ENCODE results near the gene MVB12B. TPM values are rescaled to one million over a fixed set of nuclear protein-coding genes. Genes with fewer than 3 reads are reported as not detected.

MVB12B gene
- total and polyA plus RNA-seq, 10 donors, result 2.8 to 52.4 (median 34.8) TPM

- TF ChIP-seq POLR2A (IDR thresholded peaks at IDR 0.05) (no peak), POLR2AphosphoS5 (IDR thresholded peaks at IDR 0.05) (peak; percentile 40 to 56 (median 53))
- Histone ChIP-seq H3K9me3 (no peaks in the 10 kb centered on the region), H3K4me3 (no peak overlapping the region), H3K36me3 (peaks cover 0 to 63% (median 13%) of the 10 kb centered on the region in 6 donors), H3K4me1 (peaks cover 12 to 73% (median 60%) of the 10 kb centered on the region in 6 donors), H3K27ac (peak overlapping the region; percentile 55 to 89 (median 81)), H3K27me3 (replicated peaks in 1 of 7) (no peaks in the 10 kb centered on the region)
- DNase-seq, result no peak
- WGBS, 5 donors, result 66 to 88% (median 75%) methylated on average over 24 of the region's 24 CpGs
- intact Hi-C loops (cut with DNase I; ENCODE audit: low total_unique reads), result no loop called here
These were observed 65.4 kb downstream of the MVB12B start for GRCh38 chr9:126391713-126392661.

DNA sequence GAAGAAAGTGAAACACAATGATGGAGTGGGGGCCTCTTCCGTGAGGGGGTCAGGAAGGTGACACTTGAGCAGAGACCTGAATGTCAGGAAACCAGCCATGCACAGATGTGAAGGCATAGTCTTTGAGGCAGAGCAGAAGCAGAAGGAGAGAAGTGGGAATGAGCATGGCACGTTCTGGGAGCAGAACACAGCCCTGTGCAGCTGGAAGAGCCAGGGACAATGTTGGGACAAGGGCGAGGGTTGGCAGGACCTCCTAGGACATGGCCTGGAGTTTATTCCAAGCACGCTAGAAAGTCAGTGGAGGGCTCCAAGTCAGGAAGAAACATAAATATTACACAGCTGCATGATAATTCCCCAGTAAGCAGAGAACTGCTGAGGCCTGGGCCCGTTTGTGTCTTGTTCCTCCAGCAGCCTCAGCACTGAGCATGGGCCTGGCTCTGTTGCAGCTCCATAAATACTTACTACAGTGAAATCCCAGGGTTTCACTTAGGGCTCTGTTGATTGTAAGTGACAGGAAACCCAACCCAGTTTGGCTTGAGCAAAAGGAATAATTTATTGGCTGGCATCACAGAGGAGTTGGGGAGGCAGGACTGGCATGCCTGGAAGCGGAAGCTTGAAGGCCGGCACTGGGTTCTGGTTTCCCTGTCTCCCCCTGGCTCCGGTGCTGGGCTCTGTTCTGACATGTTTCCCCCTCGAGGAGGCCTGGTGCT, 66.2 kb downstream of the MVB12B start:
- intact Hi-C loops (cut with DNase I; ENCODE audit: low total_unique reads), result no loop called here
- DNase-seq, result no peak
- TF ChIP-seq POLR2A (IDR thresholded peaks at IDR 0.05) (peak in 1 of 3 donors; percentile 23), POLR2AphosphoS5 (IDR thresholded peaks at IDR 0.05) (peak in 2 of 3 donors; percentile 27 to 51)
- TF ChIP-seq, protein P1, sequence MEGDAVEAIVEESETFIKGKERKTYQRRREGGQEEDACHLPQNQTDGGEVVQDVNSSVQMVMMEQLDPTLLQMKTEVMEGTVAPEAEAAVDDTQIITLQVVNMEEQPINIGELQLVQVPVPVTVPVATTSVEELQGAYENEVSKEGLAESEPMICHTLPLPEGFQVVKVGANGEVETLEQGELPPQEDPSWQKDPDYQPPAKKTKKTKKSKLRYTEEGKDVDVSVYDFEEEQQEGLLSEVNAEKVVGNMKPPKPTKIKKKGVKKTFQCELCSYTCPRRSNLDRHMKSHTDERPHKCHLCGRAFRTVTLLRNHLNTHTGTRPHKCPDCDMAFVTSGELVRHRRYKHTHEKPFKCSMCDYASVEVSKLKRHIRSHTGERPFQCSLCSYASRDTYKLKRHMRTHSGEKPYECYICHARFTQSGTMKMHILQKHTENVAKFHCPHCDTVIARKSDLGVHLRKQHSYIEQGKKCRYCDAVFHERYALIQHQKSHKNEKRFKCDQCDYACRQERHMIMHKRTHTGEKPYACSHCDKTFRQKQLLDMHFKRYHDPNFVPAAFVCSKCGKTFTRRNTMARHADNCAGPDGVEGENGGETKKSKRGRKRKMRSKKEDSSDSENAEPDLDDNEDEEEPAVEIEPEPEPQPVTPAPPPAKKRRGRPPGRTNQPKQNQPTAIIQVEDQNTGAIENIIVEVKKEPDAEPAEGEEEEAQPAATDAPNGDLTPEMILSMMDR (IDR thresholded peaks at IDR 0.05 in 8 of 11, conservative IDR thresholded peaks at IDR 0.05 in 3 of 11), result peak in 3 of 11 experiments; percentile 19 to 25 (median 23)
- H3K4me1 ChIP-seq, result peaks cover 12 to 81% (median 68%) of the 10 kb centered on the region in 6 donors
- no peaks in the 10 kb centered on the region for H3K27me3 ChIP-seq (replicated peaks in 1 of 7)
- H3K36me3 ChIP-seq, result peaks cover 0 to 63% (median 10%) of the 10 kb centered on the region in 6 donors
- 67 to 89% (median 80%) methylated on average over 9 of the region's 9 CpGs for WGBS, 5 donors
- no peak overlapping the region for H3K4me3 ChIP-seq
- no peaks in the 10 kb centered on the region for H3K9me3 ChIP-seq
- peak overlapping the region; percentile 27 to 89 (median 81) for H3K27ac ChIP-seq

DNA sequence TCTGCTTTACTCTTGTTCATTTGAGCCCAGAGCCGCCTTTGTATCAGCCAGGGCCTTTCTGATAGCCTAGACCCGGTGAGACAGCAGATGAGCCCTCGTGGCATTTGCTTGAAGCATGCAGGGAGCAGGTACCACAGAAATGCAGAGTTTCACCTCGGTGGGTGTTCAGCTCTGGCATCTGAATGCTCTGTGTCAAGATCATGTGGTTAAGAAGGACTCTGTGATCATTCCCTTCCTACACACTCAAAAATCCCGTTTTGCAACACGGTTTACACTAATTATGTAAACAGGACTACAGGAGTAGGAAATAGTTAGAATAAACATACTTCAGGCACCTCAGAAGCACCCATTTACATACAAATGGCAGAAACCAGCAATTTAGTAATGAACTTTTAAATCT, 67.2 kb downstream of the MVB12B start:
- Histone ChIP-seq H3K4me1 (peaks cover 12 to 86% (median 78%) of the 10 kb centered on the region in 6 donors), H3K27ac (peak overlapping the region; percentile 27 to 89 (median 79))

GRCh38 chr9:126394802-126395201, 68.2 kb downstream of the MVB12B start:
- H3K4me3 ChIP-seq, result no peak overlapping the region
- TF ChIP-seq, protein P1 (IDR thresholded peaks at IDR 0.05 in 8 of 11, conservative IDR thresholded peaks at IDR 0.05 in 3 of 11), result no peak
- TF ChIP-seq POLR2AphosphoS5 (IDR thresholded peaks at IDR 0.05) (no peak), POLR2A (IDR thresholded peaks at IDR 0.05) (no peak)
- H3K27me3 ChIP-seq (replicated peaks in 1 of 7), result no peaks in the 10 kb centered on the region
- peak overlapping the region in 2 of 8 donors; percentile 68 to 86 for H3K27ac ChIP-seq
- WGBS, 5 donors, result 89 to 94% (median 90%) methylated on average over 9 of the region's 9 CpGs
- H3K36me3 ChIP-seq, result peaks cover 0 to 75% (median 10%) of the 10 kb centered on the region in 6 donors
- peaks cover 12 to 77% (median 70%) of the 10 kb centered on the region in 6 donors for H3K4me1 ChIP-seq
- no peak for DNase-seq
- no peaks in the 10 kb centered on the region for H3K9me3 ChIP-seq
- intact Hi-C loops (cut with DNase I; ENCODE audit: low total_unique reads), result loop anchor here (5.0 kb wide), 2 partner anchors 78 to 97 kb away; no protein-coding TSS in a partner anchor

More for the DNA sequence above, 67.2 kb downstream of the MVB12B start:
- Histone ChIP-seq H3K9me3 (no peaks in the 10 kb centered on the region), H3K4me3 (no peak overlapping the region), H3K36me3 (peaks cover 0 to 66% (median 10%) of the 10 kb centered on the region in 6 donors), H3K27me3 (replicated peaks in 1 of 7) (no peaks in the 10 kb centered on the region)
- no peak for TF ChIP-seq POLR2AphosphoS5 (IDR thresholded peaks at IDR 0.05)
- TF ChIP-seq, protein P1 (IDR thresholded peaks at IDR 0.05 in 8 of 11, conservative IDR thresholded peaks at IDR 0.05 in 3 of 11), result no peak
- no peak for TF ChIP-seq POLR2A (IDR thresholded peaks at IDR 0.05)
- WGBS, 5 donors, result 79 to 91% (median 83%) methylated on average over 6 of the region's 6 CpGs
- DNase-seq, result no peak
- intact Hi-C loops (cut with DNase I; ENCODE audit: low total_unique reads), result no loop called here
